Measurements from ENCODE around the gene STARD13.
A peak's percentile ranks its signal among the peaks of the same experiment; 100 is the strongest.

GRCh38 chr13:33153421-33154404, 131.8 kb downstream of the STARD13 start:
- TF ChIP-seq CTCF (IDR thresholded peaks at IDR 0.05; ENCODE audit: low read depth, low read length, missing input control) (no peak), FOXA1 (IDR thresholded peaks at IDR 0.05) (no peak), RAD21 (IDR thresholded peaks at IDR 0.05) (peak in 1 of 2 donors; percentile 30), RXRA (IDR thresholded peaks at IDR 0.05) (peak; percentile 58 to 79), SP1 (IDR thresholded peaks at IDR 0.05) (peak; percentile 67), JUND (IDR thresholded peaks at IDR 0.05) (no peak), GABPA (IDR thresholded peaks at IDR 0.05 in 1 of 2, conservative IDR thresholded peaks at IDR 0.05 in 1 of 2) (no peak), ATF3 (IDR thresholded peaks at IDR 0.05) (no peak), MAX (IDR thresholded peaks at IDR 0.05) (no peak)
- TF ChIP-seq, protein P1, sequence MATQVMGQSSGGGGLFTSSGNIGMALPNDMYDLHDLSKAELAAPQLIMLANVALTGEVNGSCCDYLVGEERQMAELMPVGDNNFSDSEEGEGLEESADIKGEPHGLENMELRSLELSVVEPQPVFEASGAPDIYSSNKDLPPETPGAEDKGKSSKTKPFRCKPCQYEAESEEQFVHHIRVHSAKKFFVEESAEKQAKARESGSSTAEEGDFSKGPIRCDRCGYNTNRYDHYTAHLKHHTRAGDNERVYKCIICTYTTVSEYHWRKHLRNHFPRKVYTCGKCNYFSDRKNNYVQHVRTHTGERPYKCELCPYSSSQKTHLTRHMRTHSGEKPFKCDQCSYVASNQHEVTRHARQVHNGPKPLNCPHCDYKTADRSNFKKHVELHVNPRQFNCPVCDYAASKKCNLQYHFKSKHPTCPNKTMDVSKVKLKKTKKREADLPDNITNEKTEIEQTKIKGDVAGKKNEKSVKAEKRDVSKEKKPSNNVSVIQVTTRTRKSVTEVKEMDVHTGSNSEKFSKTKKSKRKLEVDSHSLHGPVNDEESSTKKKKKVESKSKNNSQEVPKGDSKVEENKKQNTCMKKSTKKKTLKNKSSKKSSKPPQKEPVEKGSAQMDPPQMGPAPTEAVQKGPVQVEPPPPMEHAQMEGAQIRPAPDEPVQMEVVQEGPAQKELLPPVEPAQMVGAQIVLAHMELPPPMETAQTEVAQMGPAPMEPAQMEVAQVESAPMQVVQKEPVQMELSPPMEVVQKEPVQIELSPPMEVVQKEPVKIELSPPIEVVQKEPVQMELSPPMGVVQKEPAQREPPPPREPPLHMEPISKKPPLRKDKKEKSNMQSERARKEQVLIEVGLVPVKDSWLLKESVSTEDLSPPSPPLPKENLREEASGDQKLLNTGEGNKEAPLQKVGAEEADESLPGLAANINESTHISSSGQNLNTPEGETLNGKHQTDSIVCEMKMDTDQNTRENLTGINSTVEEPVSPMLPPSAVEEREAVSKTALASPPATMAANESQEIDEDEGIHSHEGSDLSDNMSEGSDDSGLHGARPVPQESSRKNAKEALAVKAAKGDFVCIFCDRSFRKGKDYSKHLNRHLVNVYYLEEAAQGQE (IDR thresholded peaks at IDR 0.05) = no peak

Measured in liver (tissue), 3 donors.